Left cardiac atrium (tissue), 4 donors: ENCODE results near the gene FOXA1. TPM values are rescaled to one million over a fixed set of nuclear protein-coding genes. Genes with fewer than 3 reads are reported as not detected.
"Not testable (repeated sequence)": the region's sequence is repeated elsewhere in the genome, so short reads cannot be mapped to it uniquely, and the experiment has no call there.

Source experiments
- ATAC-seq, 2 donors: fragments of 200-7000 bp; cut with Tn5 transposase; one replicate each; pipeline ENCODE4 v1.9.1; 2020; ENCODE audit warnings: mild to moderate bottlenecking in 2 of 2, moderate library complexity in 2 of 2
- DNase-seq: peaks from one replicate; pipeline ENCODE4 v3.0.0-alpha.2; 2020
- intact Hi-C, 2 donors: fragments of 100-400 bp; cut with DNase I; formaldehyde crosslinking; loops; one replicate each; pipeline versions ENCODE4 v1.14.1 to v1.15.1; 2022 to 2023
- total RNA-seq, 2 donors: library from RNA; stranded (reverse); fragmentation: NEBNext Ultra II Directional; extraction: Animal tissue kit (Norgen Biotek cat#: 25700); gene quantifications; one replicate each; pipeline ENCODE4 v1.2.1, GENCODE V29; 2021
- donor health status: DM: no; HTN: yes; CAD: no.
- donor health status: DM: no; HTN: yes; CAD: no; lungs with severe emphysema.
- donor health status: DM: yes; HTN: yes; CAD: no.
- donor health status: Dilated cardiomyopathy.

Gene FOXA1
- total RNA-seq, 2 donors from 2014 or later: not detected

DNA sequence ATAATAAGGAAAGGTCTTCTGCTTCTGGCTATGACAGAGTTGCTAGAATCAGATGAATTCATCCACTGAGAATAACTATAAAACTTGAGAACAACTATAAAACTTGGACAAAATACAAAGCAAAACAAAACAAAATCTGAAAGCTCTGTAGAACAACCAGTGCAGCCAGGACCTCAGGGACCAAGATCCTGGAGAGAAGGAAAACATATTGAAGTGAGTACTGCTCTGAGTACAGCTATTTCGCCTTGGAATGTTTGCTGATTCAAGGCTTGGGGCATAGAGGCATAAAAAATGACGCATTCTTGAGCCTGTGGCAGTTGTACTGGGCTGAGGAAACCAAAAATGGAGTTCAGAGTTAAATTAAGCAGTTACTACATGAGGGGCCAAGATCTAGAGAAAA is 21.7 kb downstream of the FOXA1 start:
- ATAC-seq (no peak), DNase-seq (no peak)
- intact Hi-C loops: no loop called here

- ATAC-seq (no peak), DNase-seq (no peak)
- intact Hi-C loops: no loop called here
These were observed 23.7 kb downstream of the FOXA1 start for GRCh38 chr14:37571391-37571790.

- DNase-seq (no peak), ATAC-seq (no peak)
- intact Hi-C loops: no loop called here
These were observed 25.3 kb downstream of the FOXA1 start for GRCh38 chr14:37569729-37570128.

DNA sequence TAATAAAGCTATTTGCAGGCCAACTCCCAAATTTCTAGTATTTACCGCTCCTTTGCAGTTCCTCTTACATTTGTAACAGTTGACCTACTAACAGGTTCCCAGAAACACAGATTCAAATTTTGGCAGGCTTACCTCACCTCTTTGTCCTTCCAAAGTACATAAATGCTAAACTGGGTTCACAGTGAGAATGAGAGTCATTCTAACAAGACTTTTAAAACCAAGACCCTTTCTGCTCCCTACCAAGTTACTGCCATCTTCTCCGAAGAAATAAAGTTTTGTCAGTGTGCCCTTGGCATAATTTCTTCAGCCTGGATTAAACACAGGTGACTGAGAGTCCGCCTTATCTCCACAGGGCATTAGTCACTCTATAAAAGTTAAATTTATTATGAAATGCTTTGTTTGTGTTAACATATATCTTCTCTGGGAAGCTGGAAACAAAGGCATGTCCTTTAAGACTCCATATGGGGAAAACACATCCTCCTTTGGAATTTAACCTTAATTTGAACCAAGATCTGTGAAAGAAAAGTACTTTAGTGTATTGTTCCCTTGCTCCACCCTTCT is 28.2 kb downstream of the FOXA1 start:
- no peak for DNase-seq
- intact Hi-C loops: no loop called here
- no peak for ATAC-seq

GRCh38 chr14:37565550-37565949 is 29.5 kb downstream of the FOXA1 start:
- intact Hi-C loops: no loop called here
- DNase-seq: no peak
- ATAC-seq: no peak

DNA sequence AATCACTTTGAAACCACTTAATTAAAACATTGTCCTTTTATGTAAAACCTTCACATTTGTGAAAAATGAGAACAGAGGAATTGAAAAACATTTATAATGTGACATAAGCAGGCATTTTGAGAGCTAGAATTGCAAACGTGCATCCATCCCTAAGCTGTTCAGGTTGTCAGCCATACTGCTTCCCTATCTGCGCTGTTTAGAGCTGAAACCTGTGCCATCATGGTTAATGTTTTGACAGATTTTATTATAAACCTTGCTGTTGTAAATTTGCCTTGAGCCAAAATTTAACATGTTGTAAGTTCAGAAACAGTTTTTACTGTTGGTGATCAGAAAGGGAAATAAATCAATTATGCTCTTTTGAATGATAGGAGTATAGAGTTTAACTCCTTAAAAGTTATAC is 31.9 kb downstream of the FOXA1 start:
- no peak for ATAC-seq
- DNase-seq: no peak
- intact Hi-C loops: no loop called here

DNA sequence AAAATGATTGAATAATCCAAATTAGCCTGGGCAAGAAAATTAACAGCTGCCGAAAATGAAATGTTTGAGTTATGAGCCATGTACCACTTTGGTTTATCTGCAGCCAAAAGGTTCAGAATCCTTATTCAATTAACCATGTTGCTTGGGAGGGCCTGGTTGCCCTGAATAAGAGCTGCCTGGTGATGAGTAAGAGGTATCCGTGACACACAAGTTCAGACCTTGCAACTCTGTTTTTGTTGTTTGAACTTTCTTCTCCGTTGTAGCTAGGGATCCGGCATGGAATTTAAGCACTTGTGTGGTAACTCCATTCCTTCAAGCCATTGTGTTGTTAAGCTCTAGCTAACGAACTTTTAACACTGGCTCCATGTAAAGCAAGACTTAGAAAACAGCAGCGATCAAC is 35.7 kb downstream of the FOXA1 start:
- intact Hi-C loops: no loop called here
- no peak for ATAC-seq
- no peak for DNase-seq

DNA sequence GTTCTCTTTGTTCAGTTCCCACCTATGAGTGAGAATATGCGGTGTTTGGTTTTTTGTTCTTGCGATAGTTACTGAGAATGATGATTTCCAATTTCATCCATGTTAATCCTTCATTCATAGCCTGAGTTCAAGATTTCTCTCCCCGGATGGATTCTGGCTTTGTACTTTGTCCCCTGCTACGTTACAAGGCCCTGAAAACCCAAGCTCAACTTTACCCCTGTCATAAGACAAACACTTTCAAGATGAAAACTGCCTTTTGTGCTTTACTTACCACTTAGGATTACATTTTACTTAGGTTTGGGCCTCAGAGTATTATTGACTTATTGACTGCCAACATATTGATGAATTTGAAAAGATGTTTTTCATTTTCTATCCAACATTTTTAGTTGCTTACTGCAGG is 36.3 kb downstream of the FOXA1 start:
- DNase-seq (no peak), ATAC-seq (no peak)
- intact Hi-C loops: no loop called here

- DNase-seq, ATAC-seq, intact Hi-C loops: not testable (repeated sequence)
These were observed 39.5 kb downstream of the FOXA1 start for GRCh38 chr14:37555596-37555995.

DNA sequence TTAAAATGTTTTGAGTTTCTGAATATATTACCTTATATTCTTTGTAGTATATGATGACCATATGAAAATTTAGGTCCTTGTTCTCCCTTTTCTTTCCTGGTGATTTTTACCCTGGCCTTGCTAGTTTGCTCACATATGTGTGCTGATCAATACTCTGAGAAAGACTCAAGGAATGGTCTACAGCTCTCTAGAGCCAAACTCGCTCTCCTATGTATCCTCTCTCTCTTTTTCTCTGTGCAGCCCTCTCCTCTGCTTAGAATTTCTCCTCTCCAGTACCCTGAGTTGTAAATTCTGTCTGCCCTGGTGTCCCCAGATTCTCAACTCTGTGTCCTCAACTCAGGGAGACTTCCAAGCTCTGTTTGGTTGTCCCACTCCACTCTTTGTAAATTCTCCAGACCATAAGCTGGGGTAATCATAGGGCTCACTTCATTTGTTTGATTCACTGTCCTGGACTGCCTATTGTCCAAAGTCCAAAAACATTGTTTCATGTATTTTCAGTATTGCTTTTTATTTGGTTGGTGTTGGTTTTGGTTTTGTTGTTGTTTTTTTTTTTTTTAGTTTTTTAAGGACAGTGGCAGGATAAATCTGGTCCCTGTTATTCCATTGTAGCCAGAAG is 41.0 kb downstream of the FOXA1 start:
- DNase-seq: no peak
- intact Hi-C loops: no loop called here
- ATAC-seq: no peak

DNA sequence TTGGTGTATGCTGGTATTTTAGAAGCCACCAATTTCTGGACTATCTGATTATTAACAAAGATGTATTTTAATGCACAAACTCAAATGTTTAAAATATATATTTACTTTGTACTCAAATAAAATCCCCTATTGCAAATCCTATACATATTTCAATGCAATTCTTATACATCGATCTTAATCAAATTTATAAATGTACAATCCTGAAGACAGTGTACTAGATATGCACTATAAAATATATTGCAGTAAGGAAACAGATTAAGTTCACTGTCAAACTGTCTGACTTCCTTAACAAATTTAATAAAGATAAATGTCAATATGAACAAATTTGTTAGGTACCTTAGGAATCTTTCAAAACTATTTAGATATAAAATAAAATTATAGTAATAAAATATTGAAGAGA is 43.9 kb downstream of the FOXA1 start:
- intact Hi-C loops: no loop called here
- DNase-seq: no peak

DNA sequence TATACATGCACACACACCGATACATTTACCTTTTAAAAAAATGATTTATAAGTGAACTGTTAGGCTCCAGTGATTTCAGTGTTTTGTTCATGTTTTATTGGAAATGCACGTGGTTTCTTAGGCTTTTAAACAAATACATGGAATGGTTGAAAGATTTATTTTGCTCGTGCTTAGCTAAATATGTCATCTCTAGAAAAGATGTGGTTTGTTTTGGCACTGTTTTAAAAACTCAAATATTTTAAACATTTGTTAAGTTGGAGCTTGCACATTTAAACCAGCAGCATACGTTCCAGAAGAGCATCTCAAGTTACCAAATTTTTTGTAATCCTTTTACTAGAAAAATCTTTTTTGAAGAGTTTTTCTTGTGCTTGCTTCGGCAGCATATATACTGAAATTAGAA is 44.5 kb downstream of the FOXA1 start:
- intact Hi-C loops: no loop called here
- DNase-seq (no peak), ATAC-seq (no peak)

More for the DNA sequence above, 43.9 kb downstream of the FOXA1 start:
- no peak for ATAC-seq

GRCh38 chr14:37546621-37547447 is 48.2 kb downstream of the FOXA1 start:
- intact Hi-C loops: no loop called here
- DNase-seq: no peak
- no peak for ATAC-seq

- no peak for DNase-seq
- no peak for ATAC-seq
- intact Hi-C loops: no loop called here
These were observed 49.9 kb downstream of the FOXA1 start for GRCh38 chr14:37545174-37545573.

DNA sequence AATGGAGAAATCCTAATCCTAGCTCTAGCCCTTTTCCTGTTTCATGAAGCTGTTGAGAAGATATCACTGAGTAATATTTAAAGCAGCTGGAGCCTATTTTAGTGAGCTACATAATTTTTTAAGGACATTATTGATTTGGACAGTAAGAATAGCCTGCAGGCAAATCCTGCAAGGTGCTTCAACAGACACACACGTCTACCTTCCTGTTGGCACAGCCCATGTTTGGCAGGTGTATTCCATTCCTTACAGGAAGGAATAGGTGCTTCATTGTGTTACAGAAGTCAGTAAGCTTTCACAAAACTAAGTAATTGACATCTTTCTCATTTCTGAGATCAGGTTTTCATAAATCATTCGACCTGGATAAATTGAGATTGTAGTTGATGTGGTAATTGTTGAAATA is 50.6 kb downstream of the FOXA1 start:
- intact Hi-C loops: no loop called here
- DNase-seq (no peak), ATAC-seq (no peak)

- DNase-seq: no peak
- intact Hi-C loops: no loop called here
- ATAC-seq: no peak
These were observed 55.1 kb downstream of the FOXA1 start for GRCh38 chr14:37539992-37540391.

Other genes starting within 250 kb of the FOXA1 start
- gene TTC6, start 380 bp upstream of the FOXA1 start, total RNA-seq: not detected